MG63 (cell line): Measurements from ENCODE around the gene ITGA8. TPM values are rescaled to one million over a fixed set of nuclear protein-coding genes. Genes with fewer than 3 reads are reported as not detected.
A peak's percentile ranks its signal among the peaks of the same experiment; 100 is the strongest.

Source experiments
- DNase-seq: peaks from one replicate; pipeline ENCODE4 v3.0.0-alpha.2; 2020
- H3K27me3 ChIP-seq: fragments of 250-450 bp; sonication (Bioruptor Pico); 2 replicates; pipeline ENCODE4 v1.5.1; 2020; ENCODE audit warnings: mild to moderate bottlenecking, moderate library complexity
- H3K36me3 ChIP-seq: fragments of 250-450 bp; sonication (Bioruptor Pico); 2 replicates; pipeline ENCODE4 v1.5.1; 2020; ENCODE audit warnings: mild to moderate bottlenecking, moderate library complexity
- H3K4me3 ChIP-seq: fragments of 250-450 bp; sonication (Bioruptor Pico); 2 replicates; pipeline ENCODE4 v1.5.1; 2020; ENCODE audit warnings: mild to moderate bottlenecking, moderate library complexity
- H3K9me3 ChIP-seq: fragments of 250-450 bp; sonication (Bioruptor Pico); 2 replicates; pipeline ENCODE4 v1.5.1; 2020; ENCODE audit warnings: mild to moderate bottlenecking, moderate library complexity
- total RNA-seq: library from RNA; depleted of rRNA; stranded (reverse); fragments of >200 nt; shearing (Covaris generic); gene quantifications from 2 replicates; pipeline ENCODE4 v1.2.3, GENCODE V29; 2014; ENCODE audit warnings: low replicate concordance

The ITGA8 gene
- total RNA-seq, 1 experiment from 2014 or later: 0.03 TPM

GRCh38 chr10:15712883-15713282, 6.8 kb downstream of the ITGA8 start:
- Histone ChIP-seq H3K36me3 (no peaks in the 10 kb centered on the region), H3K27me3 (no peaks in the 10 kb centered on the region; the same call in 1 of the 2 replicates), H3K4me3 (no peak overlapping the region), H3K9me3 (no peaks in the 10 kb centered on the region)
- DNase-seq: no peak

GRCh38 chr10:15710455-15710854, 9.3 kb downstream of the ITGA8 start:
- no peaks in the 10 kb centered on the region for H3K9me3 ChIP-seq
- DNase-seq: no peak
- H3K36me3 ChIP-seq: no peaks in the 10 kb centered on the region
- H3K27me3 ChIP-seq: no peaks in the 10 kb centered on the region
- no peak overlapping the region for H3K4me3 ChIP-seq

- Histone ChIP-seq H3K9me3 (no peaks in the 10 kb centered on the region), H3K36me3 (no peaks in the 10 kb centered on the region), H3K4me3 (no peak overlapping the region), H3K27me3 (no peaks in the 10 kb centered on the region; the same call in 1 of the 2 replicates)
- DNase-seq: no peak
These were observed 14.4 kb downstream of the ITGA8 start for GRCh38 chr10:15705298-15705697.

- no peaks in the 10 kb centered on the region for H3K9me3 ChIP-seq
- no peak for DNase-seq
- no peaks in the 10 kb centered on the region for H3K36me3 ChIP-seq
- no peaks in the 10 kb centered on the region; the same call in 1 of the 2 replicates for H3K27me3 ChIP-seq
- H3K4me3 ChIP-seq: no peak overlapping the region
These were observed 15.1 kb downstream of the ITGA8 start for GRCh38 chr10:15704581-15704968.

GRCh38 chr10:15703944-15704580, 15.7 kb downstream of the ITGA8 start:
- Histone ChIP-seq H3K9me3 (no peaks in the 10 kb centered on the region), H3K4me3 (no peak overlapping the region), H3K27me3 (peaks cover under 1% of the 10 kb centered on the region; the same call in 1 of the 2 replicates), H3K36me3 (no peaks in the 10 kb centered on the region)
- no peak for DNase-seq

GRCh38 chr10:15703151-15703880, 16.4 kb downstream of the ITGA8 start:
- Histone ChIP-seq H3K36me3 (no peaks in the 10 kb centered on the region), H3K9me3 (no peaks in the 10 kb centered on the region), H3K4me3 (no peak overlapping the region), H3K27me3 (peaks cover 3% of the 10 kb centered on the region; the same call in 1 of the 2 replicates)
- no peak for DNase-seq

GRCh38 chr10:15700078-15700674, 19.5 kb downstream of the ITGA8 start:
- DNase-seq: no peak
- no peak overlapping the region for H3K4me3 ChIP-seq
- peaks cover 8% of the 10 kb centered on the region for H3K27me3 ChIP-seq
- no peaks in the 10 kb centered on the region for H3K9me3 ChIP-seq
- no peaks in the 10 kb centered on the region for H3K36me3 ChIP-seq

GRCh38 chr10:15695852-15696251, 23.9 kb downstream of the ITGA8 start:
- no peak for DNase-seq
- Histone ChIP-seq H3K27me3 (peaks cover 10% of the 10 kb centered on the region), H3K36me3 (no peaks in the 10 kb centered on the region), H3K9me3 (no peaks in the 10 kb centered on the region), H3K4me3 (no peak overlapping the region)

GRCh38 chr10:15690031-15690430, 29.7 kb downstream of the ITGA8 start:
- Histone ChIP-seq H3K36me3 (no peaks in the 10 kb centered on the region), H3K27me3 (peaks cover 8% of the 10 kb centered on the region; the same call in 1 of the 2 replicates), H3K4me3 (no peak overlapping the region), H3K9me3 (no peaks in the 10 kb centered on the region)
- DNase-seq: no peak

- H3K4me3 ChIP-seq: no peak overlapping the region
- no peak for DNase-seq
These were observed 35.0 kb downstream of the ITGA8 start for GRCh38 chr10:15684768-15685167.

GRCh38 chr10:15681076-15681475, 38.6 kb downstream of the ITGA8 start:
- Histone ChIP-seq H3K4me3 (no peak overlapping the region), H3K27me3 (no peaks in the 10 kb centered on the region), H3K36me3 (no peaks in the 10 kb centered on the region), H3K9me3 (no peaks in the 10 kb centered on the region)
- no peak for DNase-seq

More at GRCh38 chr10:15684768-15685167, 35.0 kb downstream of the ITGA8 start:
- Histone ChIP-seq H3K27me3 (peaks cover 6% of the 10 kb centered on the region; the same call in 1 of the 2 replicates), H3K36me3 (no peaks in the 10 kb centered on the region), H3K9me3 (no peaks in the 10 kb centered on the region)

- no peak for DNase-seq
- Histone ChIP-seq H3K27me3 (no peaks in the 10 kb centered on the region), H3K36me3 (no peaks in the 10 kb centered on the region), H3K9me3 (no peaks in the 10 kb centered on the region), H3K4me3 (no peak overlapping the region)
These were observed 40.9 kb downstream of the ITGA8 start for GRCh38 chr10:15678851-15679250.

- Histone ChIP-seq H3K36me3 (no peaks in the 10 kb centered on the region), H3K9me3 (no peaks in the 10 kb centered on the region), H3K27me3 (no peaks in the 10 kb centered on the region), H3K4me3 (no peak overlapping the region)
- DNase-seq: no peak
These were observed 47.3 kb downstream of the ITGA8 start for GRCh38 chr10:15672469-15672868.

- DNase-seq: no peak
- Histone ChIP-seq H3K9me3 (no peaks in the 10 kb centered on the region), H3K4me3 (no peak overlapping the region), H3K27me3 (no peaks in the 10 kb centered on the region), H3K36me3 (no peaks in the 10 kb centered on the region)
These were observed 48.8 kb downstream of the ITGA8 start for GRCh38 chr10:15670880-15671279.

GRCh38 chr10:15661574-15661973, 58.1 kb downstream of the ITGA8 start:
- Histone ChIP-seq H3K9me3 (no peaks in the 10 kb centered on the region), H3K27me3 (no peaks in the 10 kb centered on the region), H3K4me3 (no peak overlapping the region), H3K36me3 (no peaks in the 10 kb centered on the region)
- peak; percentile 64 for DNase-seq

GRCh38 chr10:15660990-15661389, 58.7 kb downstream of the ITGA8 start:
- Histone ChIP-seq H3K9me3 (no peaks in the 10 kb centered on the region), H3K4me3 (no peak overlapping the region), H3K27me3 (no peaks in the 10 kb centered on the region), H3K36me3 (no peaks in the 10 kb centered on the region)
- DNase-seq: no peak

- no peaks in the 10 kb centered on the region for H3K27me3 ChIP-seq
These were observed 61.5 kb downstream of the ITGA8 start for GRCh38 chr10:15658069-15658702.

More at GRCh38 chr10:15658069-15658702, 61.5 kb downstream of the ITGA8 start:
- H3K4me3 ChIP-seq: no peak overlapping the region
- no peak for DNase-seq
- no peaks in the 10 kb centered on the region for H3K36me3 ChIP-seq
- no peaks in the 10 kb centered on the region for H3K9me3 ChIP-seq
